Neuron (in vitro differentiated cells): Measurements from ENCODE around the gene SRGAP2C.
"Not testable (repeated sequence)": the region's sequence is repeated elsewhere in the genome, so short reads cannot be mapped to it uniquely, and the experiment has no call there.

Experiments
- H2AFZ ChIP-seq: one replicate; pipeline ENCODE4 v1.6.1; 2013; ENCODE audit warnings: low read depth, mild to moderate bottlenecking, inconsistent platforms, low read length, moderate library complexity
- H3K27me3 ChIP-seq: one replicate; pipeline ENCODE4 v1.6.1; 2013; ENCODE audit warnings: low read length; ENCODE audit not compliant: insufficient read depth
- H3K36me3 ChIP-seq: one replicate; pipeline ENCODE4 v1.6.1; 2013; ENCODE audit warnings: low read length; ENCODE audit not compliant: insufficient read depth
- H3K4me1 ChIP-seq: one replicate; pipeline ENCODE4 v1.6.1; 2013; ENCODE audit warnings: low read length; ENCODE audit not compliant: insufficient read depth
- H3K4me3 ChIP-seq: 2 replicates; pipeline ENCODE4 v1.5.1; 2013; ENCODE audit warnings: mild to moderate bottlenecking, low read length, moderate library complexity
- H3K9me3 ChIP-seq: one replicate; pipeline ENCODE4 v1.6.1; 2013; ENCODE audit warnings: low read length

SRGAP2C gene

GRCh38 chr1:121260205-121260604 lies 75.4 kb downstream of the SRGAP2C start:
- H3K4me3 ChIP-seq, H3K27me3 ChIP-seq, H3K4me1 ChIP-seq, H2AFZ ChIP-seq, H3K9me3 ChIP-seq, H3K36me3 ChIP-seq: not testable (repeated sequence)

GRCh38 chr1:121262163-121262562 lies 77.4 kb downstream of the SRGAP2C start:
- H3K9me3 ChIP-seq, H3K4me3 ChIP-seq, H3K4me1 ChIP-seq, H2AFZ ChIP-seq, H3K27me3 ChIP-seq, H3K36me3 ChIP-seq: not testable (repeated sequence)

GRCh38 chr1:121263789-121264244 lies 79.0 kb downstream of the SRGAP2C start:
- not testable (repeated sequence) for H2AFZ ChIP-seq, H3K9me3 ChIP-seq, H3K27me3 ChIP-seq, H3K4me3 ChIP-seq, H3K36me3 ChIP-seq, H3K4me1 ChIP-seq

GRCh38 chr1:121267072-121267471 lies 82.3 kb downstream of the SRGAP2C start:
- not testable (repeated sequence) for H3K4me1 ChIP-seq, H2AFZ ChIP-seq

GRCh38 chr1:121269309-121269708 lies 84.5 kb downstream of the SRGAP2C start:
- H3K4me1 ChIP-seq, H3K36me3 ChIP-seq, H2AFZ ChIP-seq, H3K9me3 ChIP-seq, H3K4me3 ChIP-seq, H3K27me3 ChIP-seq: not testable (repeated sequence)

More at GRCh38 chr1:121267072-121267471, 82.3 kb downstream of the SRGAP2C start:
- not testable (repeated sequence) for H3K36me3 ChIP-seq, H3K9me3 ChIP-seq, H3K27me3 ChIP-seq, H3K4me3 ChIP-seq

- H3K9me3 ChIP-seq, H3K4me3 ChIP-seq: not testable (repeated sequence)
Observed at GRCh38 chr1:121269973-121270372, 85.2 kb downstream of the SRGAP2C start.

GRCh38 chr1:121271143-121271715 lies 86.5 kb downstream of the SRGAP2C start:
- not testable (repeated sequence) for H2AFZ ChIP-seq, H3K27me3 ChIP-seq, H3K36me3 ChIP-seq, H3K9me3 ChIP-seq, H3K4me1 ChIP-seq, H3K4me3 ChIP-seq

More at GRCh38 chr1:121269973-121270372, 85.2 kb downstream of the SRGAP2C start:
- not testable (repeated sequence) for H3K36me3 ChIP-seq, H2AFZ ChIP-seq, H3K27me3 ChIP-seq, H3K4me1 ChIP-seq

GRCh38 chr1:121275435-121275834 lies 90.7 kb downstream of the SRGAP2C start:
- H3K9me3 ChIP-seq = not testable (repeated sequence)

GRCh38 chr1:121278202-121278601 lies 93.4 kb downstream of the SRGAP2C start:
- H3K4me1 ChIP-seq, H3K4me3 ChIP-seq, H3K36me3 ChIP-seq, H2AFZ ChIP-seq, H3K9me3 ChIP-seq, H3K27me3 ChIP-seq: not testable (repeated sequence)

More at GRCh38 chr1:121275435-121275834, 90.7 kb downstream of the SRGAP2C start:
- H3K27me3 ChIP-seq, H3K4me1 ChIP-seq, H3K4me3 ChIP-seq, H2AFZ ChIP-seq, H3K36me3 ChIP-seq: not testable (repeated sequence)

GRCh38 chr1:121278777-121279547 lies 94.2 kb downstream of the SRGAP2C start:
- H3K27me3 ChIP-seq, H3K9me3 ChIP-seq, H2AFZ ChIP-seq, H3K36me3 ChIP-seq, H3K4me3 ChIP-seq, H3K4me1 ChIP-seq: not testable (repeated sequence)

GRCh38 chr1:121279548-121279898 lies 94.7 kb downstream of the SRGAP2C start:
- H3K4me1 ChIP-seq, H2AFZ ChIP-seq, H3K27me3 ChIP-seq, H3K9me3 ChIP-seq, H3K4me3 ChIP-seq, H3K36me3 ChIP-seq: not testable (repeated sequence)

- not testable (repeated sequence) for H3K36me3 ChIP-seq, H3K9me3 ChIP-seq, H3K4me1 ChIP-seq, H2AFZ ChIP-seq, H3K27me3 ChIP-seq, H3K4me3 ChIP-seq
Observed at GRCh38 chr1:121280699-121281317, 96.0 kb downstream of the SRGAP2C start.

GRCh38 chr1:121281480-121281879 lies 96.7 kb downstream of the SRGAP2C start:
- H3K36me3 ChIP-seq, H2AFZ ChIP-seq, H3K4me3 ChIP-seq: not testable (repeated sequence)

More at GRCh38 chr1:121281480-121281879, 96.7 kb downstream of the SRGAP2C start:
- H3K4me1 ChIP-seq, H3K27me3 ChIP-seq, H3K9me3 ChIP-seq: not testable (repeated sequence)
